Hepatocyte (in vitro differentiated cells): ENCODE data around the gene GABBR2. TPM values are rescaled to one million over a fixed set of nuclear protein-coding genes. Genes with fewer than 3 reads are reported as not detected.
A peak's percentile ranks its signal among the peaks of the same experiment; 100 is the strongest.

Experiments used
- DNase-seq: peaks from one replicate; pipeline ENCODE4 v3.0.0-alpha.2; 2016; ENCODE audit warnings: low spot score
- H2AFZ ChIP-seq: fragments of 200-600 bp; sonication (generic); 2 replicates; pipeline ENCODE4 v1.6.0; 2016; ENCODE audit warnings: antibody characterized with exemption, mild to moderate bottlenecking
- H3K27ac ChIP-seq: fragments of 200-600 bp; sonication (generic); 2 replicates; pipeline ENCODE4 v1.5.1; 2016; ENCODE audit warnings: mild to moderate bottlenecking
- H3K27me3 ChIP-seq: fragments of 200-600 bp; sonication (generic); 2 replicates; pipeline ENCODE4 v1.6.1; 2016
- H3K36me3 ChIP-seq: fragments of 200-600 bp; sonication (generic); replicated peaks from 2 replicates; pipeline ENCODE4 v1.5.1; 2016; ENCODE audit warnings: low read depth; ENCODE audit not compliant: insufficient read depth
- H3K4me1 ChIP-seq: fragments of 200-600 bp; sonication (generic); 2 replicates; pipeline ENCODE4 v1.5.1; 2016; ENCODE audit warnings: mild to moderate bottlenecking, moderate library complexity; ENCODE audit not compliant: insufficient read depth
- H3K4me2 ChIP-seq: fragments of 200-600 bp; sonication (generic); 2 replicates; pipeline ENCODE4 v1.6.0; 2016
- H3K4me3 ChIP-seq: fragments of 200-600 bp; sonication (generic); 2 replicates; pipeline ENCODE4 v1.5.1; 2016; ENCODE audit warnings: mild to moderate bottlenecking
- H3K79me2 ChIP-seq: fragments of 200-600 bp; sonication (generic); 2 replicates; pipeline ENCODE4 v1.6.0; 2017; ENCODE audit warnings: mild to moderate bottlenecking
- H3K9me2 ChIP-seq: fragments of 200-600 bp; sonication (generic); replicated peaks from 2 replicates; pipeline ENCODE4 v1.6.0; 2017; ENCODE audit warnings: mild to moderate bottlenecking; ENCODE audit not compliant: insufficient read depth
- H3K9me3 ChIP-seq: fragments of 200-600 bp; sonication (generic); 2 replicates; pipeline ENCODE4 v1.5.1; 2016; ENCODE audit warnings: low read depth, mild to moderate bottlenecking
- H4K20me1 ChIP-seq: fragments of 200-600 bp; sonication (generic); 2 replicates; pipeline ENCODE4 v1.6.0; 2016; ENCODE audit warnings: mild to moderate bottlenecking; ENCODE audit not compliant: insufficient read depth, poor library complexity, severe bottlenecking
- CTCF ChIP-seq: fragments of 200-600 bp; sonication (generic); IDR thresholded peaks from 2 replicates; pipeline ENCODE4 v1.5.1; 2016; ENCODE audit warnings: antibody characterized with exemption, mild to moderate bottlenecking; ENCODE audit not compliant: poor library complexity
- EZH2 ChIP-seq: fragments of 200-600 bp; sonication (generic); IDR thresholded peaks from 2 replicates; pipeline ENCODE4 v1.6.1; 2016; ENCODE audit warnings: antibody characterized with exemption, mild to moderate bottlenecking, borderline replicate concordance
- EZH2phosphoT487 ChIP-seq: fragments of 200-600 bp; sonication (generic); IDR thresholded peaks from one replicate; pipeline ENCODE4 v1.6.1; 2018; ENCODE audit warnings: antibody characterized with exemption, mild to moderate bottlenecking, low read depth, moderate library complexity; ENCODE audit not compliant: unreplicated experiment, severe bottlenecking
- WGBS: methylation state at CpG from one replicate; pipeline ENCODE4 v1.1.6; 2016; ENCODE audit warnings: low lambda C conversion rate; ENCODE audit errors: missing lambda C conversion rate; 5-methylcytosine and 5-hydroxymethylcytosine counted together
- polyA plus RNA-seq: library from polyadenylated mRNA; unstranded; fragments of >200 nt; fragmentation: Nextera tagmentation; extraction: Ambion mirVana; gene quantifications from 2 replicates; pipeline ENCODE4 v1.2.1, GENCODE V29; 2016
- total RNA-seq: library from RNA; depleted of rRNA; stranded (reverse); fragments of >200 nt; gene quantifications from 2 replicates; pipeline ENCODE4 v1.2.3, GENCODE V29; 2014

Gene GABBR2
- total and polyA plus RNA-seq, 2 experiments from 2014 or later, result 0.20 to 0.28 TPM

- no peaks in the 10 kb centered on the region for H3K36me3 ChIP-seq
- H3K27ac ChIP-seq, result no peak overlapping the region
- no peak overlapping the region for H3K4me3 ChIP-seq
- H3K4me1 ChIP-seq, result peaks cover 30% of the 10 kb centered on the region
- DNase-seq, result no peak
- 84% methylated on average over 8 of the region's 8 CpGs for WGBS
- H3K4me2 ChIP-seq, result no peak overlapping the region
- TF ChIP-seq EZH2phosphoT487 (no peak), CTCF (no peak), EZH2 (no peak)
- H4K20me1 ChIP-seq, result no peaks in the 10 kb centered on the region
- H3K9me2 ChIP-seq, result no peaks in the 10 kb centered on the region
- no peaks in the 10 kb centered on the region for H3K9me3 ChIP-seq
- no peak overlapping the region for H2AFZ ChIP-seq
- H3K79me2 ChIP-seq, result no peaks in the 10 kb centered on the region
- H3K27me3 ChIP-seq, result no peaks in the 10 kb centered on the region
These were observed 330.4 kb downstream of the GABBR2 start for GRCh38 chr9:98378206-98378780.

- DNase-seq, result peak; percentile 26
- Histone ChIP-seq H3K4me1 (peaks cover 24% of the 10 kb centered on the region), H3K27ac (peak overlapping the region; percentile 91), H3K4me2 (peak overlapping the region; percentile 22), H3K9me3 (no peaks in the 10 kb centered on the region), H3K4me3 (no peak overlapping the region), H4K20me1 (no peaks in the 10 kb centered on the region), H3K36me3 (no peaks in the 10 kb centered on the region), H2AFZ (no peak overlapping the region), H3K79me2 (no peaks in the 10 kb centered on the region), H3K9me2 (no peaks in the 10 kb centered on the region), H3K27me3 (no peaks in the 10 kb centered on the region)
- WGBS, result 83% methylated on average over 3 of the region's 3 CpGs
- no peak for TF ChIP-seq EZH2phosphoT487
- no peak for TF ChIP-seq CTCF
- no peak for TF ChIP-seq EZH2
These were observed 333.5 kb downstream of the GABBR2 start for GRCh38 chr9:98375138-98375726.

- Histone ChIP-seq H3K79me2 (no peaks in the 10 kb centered on the region), H3K9me3 (no peaks in the 10 kb centered on the region), H3K4me3 (no peak overlapping the region), H3K27me3 (no peaks in the 10 kb centered on the region), H3K27ac (peak overlapping the region; percentile 91), H3K4me1 (peaks cover 19% of the 10 kb centered on the region), H4K20me1 (no peaks in the 10 kb centered on the region), H3K36me3 (no peaks in the 10 kb centered on the region), H3K9me2 (no peaks in the 10 kb centered on the region), H3K4me2 (peak overlapping the region; percentile 29), H2AFZ (no peak overlapping the region)
- TF ChIP-seq EZH2phosphoT487 (no peak), EZH2 (no peak), CTCF (no peak)
- DNase-seq, result peak; percentile 90
- WGBS, result 19% methylated on average over 10 of the region's 10 CpGs
These were observed 334.2 kb downstream of the GABBR2 start for GRCh38 chr9:98374385-98375051.
